Keratinocyte (primary cell): ENCODE data around the gene ITPR2. TPM values are rescaled to one million over a fixed set of nuclear protein-coding genes. Genes with fewer than 3 reads are reported as not detected.
A peak's percentile ranks its signal among the peaks of the same experiment; 100 is the strongest.

Experiments used
- DNase-seq: peaks from one replicate; pipeline ENCODE4 v3.0.0-alpha.2; 2011; ENCODE audit warnings: low read depth, missing footprints, low spot score
- FAIRE-seq: peaks from 2 replicates; lab custom pipeline; 2011; peaks lifted over from hg19 to GRCh38; lab: Jason Lieb, UNC
- H2AFZ ChIP-seq: 2 replicates; pipeline ENCODE4 v1.6.0; 2012; ENCODE audit warnings: low read length, control low read depth, inconsistent platforms; ENCODE audit not compliant: control insufficient read depth
- H3K27ac ChIP-seq: 2 replicates; pipeline ENCODE4 v1.5.1; 2011; ENCODE audit warnings: low read length; ENCODE audit not compliant: control insufficient read depth, insufficient read depth
- H3K27me3 ChIP-seq: 3 replicates; pipeline ENCODE4 v1.6.0; 2011; ENCODE audit warnings: low read length; ENCODE audit not compliant: control insufficient read depth, insufficient read depth; ENCODE audit errors: extremely low read depth
- H3K36me3 ChIP-seq, 2 experiments: 2 replicates in 1 of 2; 3 replicates in 1 of 2; pipeline ENCODE4 v1.5.1; 2011; ENCODE audit warnings: low read length in 2 of 2, mild to moderate bottlenecking in 1 of 2; ENCODE audit not compliant: control insufficient read depth in 2 of 2, insufficient read depth in 2 of 2; ENCODE audit errors: extremely low read depth in 1 of 2
- H3K4me1 ChIP-seq: 3 replicates; pipeline ENCODE4 v1.5.1; 2011; ENCODE audit warnings: low read length; ENCODE audit not compliant: control insufficient read depth, insufficient read depth; ENCODE audit errors: extremely low read depth
- H3K4me2 ChIP-seq: 3 replicates; pipeline ENCODE4 v1.6.0; 2011; ENCODE audit warnings: low read depth, low read length; ENCODE audit not compliant: control insufficient read depth, insufficient read depth; ENCODE audit errors: extremely low read depth
- H3K4me3 ChIP-seq, 3 experiments: fragments of 200-600 bp in 1 of 3; sonication (generic) in 1 of 3; 2 replicates in 2 of 3; 3 replicates in 1 of 3; pipeline ENCODE4 v1.5.1; 2011 to 2016; ENCODE audit warnings: low read length in 3 of 3, mild to moderate bottlenecking in 3 of 3, control low read depth in 2 of 3, inconsistent platforms in 1 of 3, low read depth in 1 of 3, mixed read lengths in 1 of 3, mixed run types in 1 of 3, moderate library complexity in 1 of 3; ENCODE audit not compliant: control insufficient read depth in 2 of 3, insufficient read depth in 2 of 3; ENCODE audit errors: extremely low read depth in 1 of 3
- H3K79me2 ChIP-seq: 2 replicates; pipeline ENCODE4 v1.6.0; 2012; ENCODE audit warnings: low read length; ENCODE audit not compliant: control insufficient read depth, insufficient read depth
- H3K9ac ChIP-seq: 3 replicates; pipeline ENCODE4 v1.6.0; 2011; ENCODE audit warnings: low read length; ENCODE audit not compliant: control insufficient read depth, insufficient read depth; ENCODE audit errors: extremely low read depth
- H3K9me1 ChIP-seq: 3 replicates; pipeline ENCODE4 v1.6.0; 2011; ENCODE audit warnings: low read length; ENCODE audit not compliant: control insufficient read depth, insufficient read depth; ENCODE audit errors: extremely low read depth
- H3K9me3 ChIP-seq: 2 replicates; pipeline ENCODE4 v1.5.1; 2012; ENCODE audit warnings: low read depth, low read length; ENCODE audit not compliant: control insufficient read depth
- H4K20me1 ChIP-seq: 3 replicates; pipeline ENCODE4 v1.6.0; 2011; ENCODE audit warnings: low read length; ENCODE audit not compliant: control insufficient read depth, insufficient read depth; ENCODE audit errors: extremely low read depth
- EZH2 ChIP-seq: IDR thresholded peaks from one replicate; pipeline ENCODE4 v1.6.1; 2012; ENCODE audit warnings: inconsistent platforms, mild to moderate bottlenecking, low read length, moderate library complexity
- dilution Hi-C: fragments of 300-500 bp; cut with MboI; formaldehyde crosslinking; loops from one replicate; pipeline ENCODE4 v1.7.0; 2020; ENCODE audit warnings: low sequenced_read_pairs; ENCODE audit not compliant: extremely low pct_ligation_motif_present
- polyA plus RNA-seq, 5 experiments: library from polyadenylated mRNA; depleted of rRNA in 3 of 5; stranded (reverse) in 3 of 5; stranded (forward) in 1 of 5; unstranded in 1 of 5; fragments of >200 nt; gene quantifications; 1 replicate in 1 of 5; 2 replicates in 3 of 5; 3 replicates in 1 of 5; pipeline versions ENCODE4 v1.2.1 to v1.2.3, GENCODE V29; 2011 to 2012; ENCODE audit warnings: missing spikeins in 2 of 5, low read depth in 1 of 5, low replicate concordance in 1 of 5
- TF ChIP-seq, protein P1 (sequence below), 3 experiments: IDR thresholded peaks in 1 of 3; conservative IDR thresholded peaks in 1 of 3; optimal IDR thresholded peaks in 1 of 3; 2 replicates in 2 of 3; 3 replicates in 1 of 3; pipeline versions ENCODE3 to v1.5.1; 2011; ENCODE audit warnings: low read length in 3 of 3, mild to moderate bottlenecking in 3 of 3, moderate library complexity in 2 of 3, control low read depth in 1 of 3, inconsistent platforms in 1 of 3; ENCODE audit not compliant: insufficient read depth in 2 of 3; ENCODE audit errors: extremely low read depth in 1 of 3

ITPR2 gene
- polyA plus RNA-seq, 1 donor (not counting 4 experiments of a cell fraction or from before 2014, with no cell fraction given) = 7.6 TPM

DNA sequence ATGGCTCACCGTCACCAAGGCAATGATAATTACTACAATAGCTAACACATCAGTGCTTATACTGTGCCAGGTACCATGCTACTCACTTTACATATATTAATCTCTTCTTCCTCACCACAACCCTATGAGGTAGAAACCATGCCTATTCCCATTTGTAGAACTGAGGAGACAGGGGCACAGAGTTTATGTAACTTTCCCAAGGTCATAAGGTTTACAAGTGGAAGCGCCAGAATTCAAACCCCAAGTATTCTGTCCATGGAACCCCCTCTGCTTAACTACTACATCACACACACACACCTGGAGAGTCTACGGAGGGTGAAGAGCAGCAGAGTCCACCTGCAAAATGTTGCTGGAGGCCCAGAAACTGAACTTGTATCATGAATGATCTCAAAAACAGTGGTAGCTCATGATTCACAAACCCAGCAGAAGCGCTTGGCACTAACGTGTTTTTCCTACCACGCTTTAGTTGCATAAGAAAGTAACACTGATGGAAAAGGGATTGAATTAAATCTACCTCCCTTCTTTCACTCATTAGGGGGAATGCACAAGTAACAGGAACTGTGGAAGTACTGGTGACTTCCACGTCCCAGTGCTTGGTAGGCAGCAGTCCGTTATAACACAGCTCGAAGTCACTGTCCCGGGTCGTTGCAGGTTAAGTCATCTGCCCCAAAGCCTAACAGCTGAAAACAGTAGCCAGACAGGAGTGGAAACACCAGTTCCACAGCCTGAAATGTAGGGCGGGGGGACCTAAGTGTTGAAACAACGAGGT lies 2.0 kb downstream of the ITPR2 start:
- TF ChIP-seq, protein P1, sequence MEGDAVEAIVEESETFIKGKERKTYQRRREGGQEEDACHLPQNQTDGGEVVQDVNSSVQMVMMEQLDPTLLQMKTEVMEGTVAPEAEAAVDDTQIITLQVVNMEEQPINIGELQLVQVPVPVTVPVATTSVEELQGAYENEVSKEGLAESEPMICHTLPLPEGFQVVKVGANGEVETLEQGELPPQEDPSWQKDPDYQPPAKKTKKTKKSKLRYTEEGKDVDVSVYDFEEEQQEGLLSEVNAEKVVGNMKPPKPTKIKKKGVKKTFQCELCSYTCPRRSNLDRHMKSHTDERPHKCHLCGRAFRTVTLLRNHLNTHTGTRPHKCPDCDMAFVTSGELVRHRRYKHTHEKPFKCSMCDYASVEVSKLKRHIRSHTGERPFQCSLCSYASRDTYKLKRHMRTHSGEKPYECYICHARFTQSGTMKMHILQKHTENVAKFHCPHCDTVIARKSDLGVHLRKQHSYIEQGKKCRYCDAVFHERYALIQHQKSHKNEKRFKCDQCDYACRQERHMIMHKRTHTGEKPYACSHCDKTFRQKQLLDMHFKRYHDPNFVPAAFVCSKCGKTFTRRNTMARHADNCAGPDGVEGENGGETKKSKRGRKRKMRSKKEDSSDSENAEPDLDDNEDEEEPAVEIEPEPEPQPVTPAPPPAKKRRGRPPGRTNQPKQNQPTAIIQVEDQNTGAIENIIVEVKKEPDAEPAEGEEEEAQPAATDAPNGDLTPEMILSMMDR (optimal IDR thresholded peaks at IDR 0.05 in 1 of 3, IDR thresholded peaks at IDR 0.05 in 1 of 3, conservative IDR thresholded peaks at IDR 0.05 in 1 of 3; ENCODE audit: extremely low read depth in 1 of 3, insufficient read depth in 2 of 3, low read length in 3 of 3) = no peak
- TF ChIP-seq EZH2 = no peak
- Histone ChIP-seq H3K36me3 (no peaks in the 10 kb centered on the region), H3K4me3 (peak overlapping the region; percentile 7 to 62 (median 51)), H3K9me1 (no peaks in the 10 kb centered on the region), H3K4me1 (peaks cover 22% of the 10 kb centered on the region), H2AFZ (peak overlapping the region; percentile 8), H3K27me3 (no peaks in the 10 kb centered on the region), H3K79me2 (peaks cover 38% of the 10 kb centered on the region), H3K27ac (peak overlapping the region; percentile 41), H3K9ac (peak overlapping the region; percentile 36), H3K4me2 (peak overlapping the region; percentile 92), H3K9me3 (no peaks in the 10 kb centered on the region), H4K20me1 (no peaks in the 10 kb centered on the region)
- dilution Hi-C loops = no loop called here
- no peak for FAIRE-seq
- no peak for DNase-seq

DNA sequence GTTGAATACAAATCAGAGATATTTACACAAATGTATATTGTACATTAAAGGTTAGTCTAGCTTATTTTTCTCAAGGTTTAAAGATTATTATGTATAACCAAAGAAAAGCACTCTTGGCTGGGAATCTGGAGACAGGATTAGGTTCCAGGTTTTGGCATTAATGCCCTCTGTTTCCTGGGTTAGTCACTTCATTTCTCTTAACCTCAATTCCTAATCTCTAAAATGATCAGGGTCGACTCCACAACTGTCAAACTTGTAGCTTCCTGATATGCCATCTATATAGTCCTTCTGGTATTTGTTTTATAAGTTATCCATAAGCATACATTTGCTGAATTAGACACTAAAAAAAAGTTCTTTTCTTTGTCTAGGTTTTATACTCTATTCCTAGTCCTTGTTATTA lies 2.6 kb downstream of the ITPR2 start:
- H3K27ac ChIP-seq = no peak overlapping the region
- no peak overlapping the region for H3K9ac ChIP-seq
- dilution Hi-C loops = no loop called here
- H2AFZ ChIP-seq = no peak overlapping the region
- FAIRE-seq (no peak), DNase-seq (no peak)
- H3K4me3 ChIP-seq = peak overlapping the region in 1 of 3 experiments; percentile 51
- no peaks in the 10 kb centered on the region for H3K27me3 ChIP-seq
- no peaks in the 10 kb centered on the region for H3K9me1 ChIP-seq
- H4K20me1 ChIP-seq = no peaks in the 10 kb centered on the region
- TF ChIP-seq, protein P1 (optimal IDR thresholded peaks at IDR 0.05 in 1 of 3, IDR thresholded peaks at IDR 0.05 in 1 of 3, conservative IDR thresholded peaks at IDR 0.05 in 1 of 3; ENCODE audit: extremely low read depth in 1 of 3, insufficient read depth in 2 of 3, low read length in 3 of 3) = no peak
- TF ChIP-seq EZH2 = no peak
- H3K9me3 ChIP-seq = no peaks in the 10 kb centered on the region
- peaks cover 22% of the 10 kb centered on the region for H3K4me1 ChIP-seq
- peaks cover 38% of the 10 kb centered on the region for H3K79me2 ChIP-seq
- H3K36me3 ChIP-seq = no peaks in the 10 kb centered on the region
- H3K4me2 ChIP-seq = peak overlapping the region; percentile 92
